Measurements from ENCODE around the gene GDE1.

The GDE1 gene

DNA sequence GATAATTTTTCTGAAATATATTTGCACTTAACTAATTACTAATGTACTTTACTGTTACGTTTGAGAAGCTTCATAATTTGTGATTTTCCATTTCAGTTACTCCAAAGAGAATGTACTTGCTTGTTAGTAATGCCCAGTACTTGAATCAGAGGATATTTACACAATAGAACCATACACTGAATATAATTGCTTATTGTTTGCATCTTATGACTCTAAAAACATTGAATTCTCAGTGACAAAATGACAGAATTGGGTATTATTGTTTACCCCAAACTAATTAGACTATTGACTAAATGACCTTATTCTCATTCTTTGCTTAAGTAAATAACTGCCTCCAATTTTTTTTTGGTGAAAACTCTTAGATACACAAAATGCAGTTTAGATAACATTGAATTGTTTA lies 10.7 kb upstream of the GDE1 start:
- Histone ChIP-seq H3K4me3 (ENCODE audit: low read length) (no peak overlapping the region), H3K36me3 (replicated peaks; ENCODE audit: insufficient read depth, low read length) (peaks cover 2% of the 10 kb centered on the region; the same call in 1 of the 2 replicates), H3K4me1 (ENCODE audit: low read length) (no peaks in the 10 kb centered on the region), H2AFZ (ENCODE audit: low read length) (no peak overlapping the region), H3K9ac (ENCODE audit: low read length) (no peak overlapping the region), H3K27ac (ENCODE audit: low read length) (no peak overlapping the region), H3K27me3 (replicated peaks; ENCODE audit: insufficient read depth, low read length) (no peaks in the 10 kb centered on the region), H3K9me2 (replicated peaks; ENCODE audit: insufficient read depth, low read length) (no peaks in the 10 kb centered on the region), H3K4me2 (ENCODE audit: low read depth, low read length) (no peak overlapping the region), H4K20me1 (ENCODE audit: insufficient read depth, low read length) (no peaks in the 10 kb centered on the region), H3K9me3 (replicated peaks; ENCODE audit: insufficient read depth, low read length) (no peaks in the 10 kb centered on the region), H3F3A (ENCODE audit: insufficient read depth, low read length) (no peaks in the 10 kb centered on the region), H3K79me2 (ENCODE audit: low read length) (0 out of 2 replicates have a peak, but pooled peaks cover 4% of the 10 kb centered on the region)
- no peak for TF ChIP-seq EZH2 (optimal IDR thresholded peaks at IDR 0.05; ENCODE audit: low read depth, low read length)
- no peak for TF ChIP-seq EZH2phosphoT487 (IDR thresholded peaks at IDR 0.05; ENCODE audit: low read length)
- TF ChIP-seq, protein P1, sequence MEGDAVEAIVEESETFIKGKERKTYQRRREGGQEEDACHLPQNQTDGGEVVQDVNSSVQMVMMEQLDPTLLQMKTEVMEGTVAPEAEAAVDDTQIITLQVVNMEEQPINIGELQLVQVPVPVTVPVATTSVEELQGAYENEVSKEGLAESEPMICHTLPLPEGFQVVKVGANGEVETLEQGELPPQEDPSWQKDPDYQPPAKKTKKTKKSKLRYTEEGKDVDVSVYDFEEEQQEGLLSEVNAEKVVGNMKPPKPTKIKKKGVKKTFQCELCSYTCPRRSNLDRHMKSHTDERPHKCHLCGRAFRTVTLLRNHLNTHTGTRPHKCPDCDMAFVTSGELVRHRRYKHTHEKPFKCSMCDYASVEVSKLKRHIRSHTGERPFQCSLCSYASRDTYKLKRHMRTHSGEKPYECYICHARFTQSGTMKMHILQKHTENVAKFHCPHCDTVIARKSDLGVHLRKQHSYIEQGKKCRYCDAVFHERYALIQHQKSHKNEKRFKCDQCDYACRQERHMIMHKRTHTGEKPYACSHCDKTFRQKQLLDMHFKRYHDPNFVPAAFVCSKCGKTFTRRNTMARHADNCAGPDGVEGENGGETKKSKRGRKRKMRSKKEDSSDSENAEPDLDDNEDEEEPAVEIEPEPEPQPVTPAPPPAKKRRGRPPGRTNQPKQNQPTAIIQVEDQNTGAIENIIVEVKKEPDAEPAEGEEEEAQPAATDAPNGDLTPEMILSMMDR (IDR thresholded peaks at IDR 0.05; ENCODE audit: low read length), result no peak
- no peak for DNase-seq

DNA sequence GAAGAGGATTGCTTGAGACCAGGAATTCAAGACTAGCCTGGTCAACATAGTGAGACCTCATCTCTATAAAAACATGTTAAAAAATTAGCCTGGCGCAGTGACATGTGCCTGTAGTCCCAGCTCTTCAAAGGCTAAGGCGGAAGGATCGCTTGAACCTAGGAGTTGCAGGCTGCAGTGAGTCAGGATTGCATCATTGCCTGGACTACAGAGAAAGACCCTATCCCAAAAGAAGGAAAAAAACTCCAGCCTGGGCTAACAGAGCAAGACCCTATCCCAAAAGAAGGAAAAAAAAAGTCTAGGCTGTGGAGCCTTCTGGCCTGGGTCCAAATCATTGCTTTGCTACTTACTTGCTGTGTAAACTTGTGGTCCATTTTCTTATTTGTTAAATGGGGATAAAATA lies 6.8 kb upstream of the GDE1 start:
- no peak overlapping the region for H3K27ac ChIP-seq (ENCODE audit: low read length)
- H3F3A ChIP-seq (ENCODE audit: insufficient read depth, low read length), result 0 out of 2 replicates have a peak, but pooled peaks cover 5% of the 10 kb centered on the region
- peaks cover 13% of the 10 kb centered on the region for H3K4me1 ChIP-seq (ENCODE audit: low read length)
- H3K27me3 ChIP-seq (replicated peaks; ENCODE audit: insufficient read depth, low read length), result no peaks in the 10 kb centered on the region
- no peaks in the 10 kb centered on the region for H3K9me2 ChIP-seq (replicated peaks; ENCODE audit: insufficient read depth, low read length)
- H3K9me3 ChIP-seq (replicated peaks; ENCODE audit: insufficient read depth, low read length), result no peaks in the 10 kb centered on the region
- peaks cover 34% of the 10 kb centered on the region for H3K79me2 ChIP-seq (ENCODE audit: low read length)
- H3K4me2 ChIP-seq (ENCODE audit: low read depth, low read length), result no peak overlapping the region
- DNase-seq, result no peak
- no peaks in the 10 kb centered on the region for H4K20me1 ChIP-seq (ENCODE audit: insufficient read depth, low read length)
- H3K4me3 ChIP-seq (ENCODE audit: low read length), result no peak overlapping the region
- no peak overlapping the region for H2AFZ ChIP-seq (ENCODE audit: low read length)
- TF ChIP-seq EZH2 (optimal IDR thresholded peaks at IDR 0.05; ENCODE audit: low read depth, low read length) (no peak), EZH2phosphoT487 (IDR thresholded peaks at IDR 0.05; ENCODE audit: low read length) (no peak)
- TF ChIP-seq, protein P1 (IDR thresholded peaks at IDR 0.05; ENCODE audit: low read length), result no peak
- peaks cover 2% of the 10 kb centered on the region; the same call in 1 of the 2 replicates for H3K36me3 ChIP-seq (replicated peaks; ENCODE audit: insufficient read depth, low read length)
- H3K9ac ChIP-seq (ENCODE audit: low read length), result no peak overlapping the region

DNA sequence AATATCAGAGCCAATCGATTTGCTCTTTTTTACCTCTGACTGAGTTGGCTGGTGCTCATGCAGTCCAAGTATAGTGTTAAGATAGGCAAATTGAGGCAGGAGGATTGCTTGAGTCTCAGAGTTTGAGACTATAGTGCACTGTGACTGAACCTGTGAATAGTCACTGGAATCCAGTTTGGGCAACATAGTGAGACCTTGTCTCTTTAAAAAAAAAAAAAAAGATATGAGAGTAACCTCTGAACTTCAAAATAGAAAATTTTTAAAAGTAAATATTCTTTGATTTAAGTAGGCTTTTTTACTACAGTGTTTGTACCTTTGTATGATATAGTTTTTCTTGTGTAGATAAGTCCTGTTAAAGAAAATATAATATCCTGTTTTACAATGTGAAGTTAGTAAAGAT lies 5.3 kb upstream of the GDE1 start:
- TF ChIP-seq EZH2 (optimal IDR thresholded peaks at IDR 0.05; ENCODE audit: low read depth, low read length) (no peak), EZH2phosphoT487 (IDR thresholded peaks at IDR 0.05; ENCODE audit: low read length) (no peak)
- TF ChIP-seq, protein P1 (IDR thresholded peaks at IDR 0.05; ENCODE audit: low read length), result no peak
- H3K27ac ChIP-seq (ENCODE audit: low read length), result no peak overlapping the region
- H3K27me3 ChIP-seq (replicated peaks; ENCODE audit: insufficient read depth, low read length), result no peaks in the 10 kb centered on the region
- H2AFZ ChIP-seq (ENCODE audit: low read length), result no peak overlapping the region
- no peak for DNase-seq
- peaks cover 34% of the 10 kb centered on the region for H3K79me2 ChIP-seq (ENCODE audit: low read length)
- H3K4me3 ChIP-seq (ENCODE audit: low read length), result no peak overlapping the region
- no peak overlapping the region for H3K9ac ChIP-seq (ENCODE audit: low read length)
- H4K20me1 ChIP-seq (ENCODE audit: insufficient read depth, low read length), result no peaks in the 10 kb centered on the region
- H3K36me3 ChIP-seq (replicated peaks; ENCODE audit: insufficient read depth, low read length), result peaks cover 2% of the 10 kb centered on the region; the same call in 1 of the 2 replicates
- H3K4me1 ChIP-seq (ENCODE audit: low read length), result peaks cover 21% of the 10 kb centered on the region
- no peak overlapping the region for H3K4me2 ChIP-seq (ENCODE audit: low read depth, low read length)
- no peaks in the 10 kb centered on the region for H3K9me3 ChIP-seq (replicated peaks; ENCODE audit: insufficient read depth, low read length)
- H3F3A ChIP-seq (ENCODE audit: insufficient read depth, low read length), result 0 out of 2 replicates have a peak, but pooled peaks cover 9% of the 10 kb centered on the region
- no peaks in the 10 kb centered on the region for H3K9me2 ChIP-seq (replicated peaks; ENCODE audit: insufficient read depth, low read length)

All from MM.1S (cell line).